H9 (cell line): ENCODE results near the gene GRWD1. TPM values are rescaled to one million over a fixed set of nuclear protein-coding genes. Genes with fewer than 3 reads are reported as not detected.

ENCODE experiments used
- DNase-seq: peaks from one replicate; pipeline ENCODE4 v3.0.0-alpha.2; 2017
- H2AFZ ChIP-seq: one replicate; pipeline ENCODE4 v1.6.1; 2013; ENCODE audit warnings: mild to moderate bottlenecking, low read length, control low read depth, moderate library complexity
- H2AK5ac ChIP-seq: 2 replicates; pipeline ENCODE4 v1.6.1; 2013; ENCODE audit warnings: low read length, control low read depth, mixed read lengths; ENCODE audit not compliant: insufficient read length
- H2BK120ac ChIP-seq: one replicate; pipeline ENCODE4 v1.6.1; 2013; ENCODE audit warnings: low read depth, mild to moderate bottlenecking, low read length, control low read depth, inconsistent platforms; ENCODE audit not compliant: poor library complexity, severe bottlenecking
- H2BK12ac ChIP-seq: 2 replicates; pipeline ENCODE4 v1.6.1; 2013; ENCODE audit warnings: low read length, control low read depth, mixed read lengths, low read depth; ENCODE audit not compliant: insufficient read length
- H2BK15ac ChIP-seq: 2 replicates; pipeline ENCODE4 v1.6.1; 2013; ENCODE audit warnings: low read depth, low read length, control low read depth
- H2BK20ac ChIP-seq: one replicate; pipeline ENCODE4 v1.6.1; 2013; ENCODE audit warnings: low read depth, mild to moderate bottlenecking, low read length, control low read depth, inconsistent platforms; ENCODE audit not compliant: poor library complexity, severe bottlenecking
- H2BK5ac ChIP-seq: 2 replicates; pipeline ENCODE4 v1.6.1; 2013; ENCODE audit warnings: low read length, control low read depth, mixed read lengths; ENCODE audit not compliant: insufficient read length
- H3K14ac ChIP-seq: 2 replicates; pipeline ENCODE4 v1.6.1; 2013; ENCODE audit warnings: low read length, control low read depth; ENCODE audit not compliant: insufficient read depth
- H3K18ac ChIP-seq: 2 replicates; pipeline ENCODE4 v1.6.1; 2013; ENCODE audit warnings: low read depth, mild to moderate bottlenecking, mixed read lengths, low read length, control low read depth; ENCODE audit not compliant: insufficient read length
- H3K23ac ChIP-seq: 2 replicates; pipeline ENCODE4 v1.6.1; 2013; ENCODE audit warnings: low read length, control low read depth, mixed read lengths, low read depth; ENCODE audit not compliant: insufficient read length
- H3K23me2 ChIP-seq: 2 replicates; pipeline ENCODE4 v1.6.1; 2013; ENCODE audit warnings: low read depth, mild to moderate bottlenecking, mixed read lengths, low read length, control low read depth; ENCODE audit not compliant: insufficient read length, poor library complexity, severe bottlenecking
- H3K27ac ChIP-seq: 2 replicates; pipeline ENCODE4 v1.5.1; 2013; ENCODE audit warnings: low read length, control low read depth, mixed read lengths, low read depth; ENCODE audit not compliant: insufficient read length
- H3K27me3 ChIP-seq: 2 replicates; pipeline ENCODE4 v1.6.1; 2013; ENCODE audit warnings: low read length, control low read depth, inconsistent platforms; ENCODE audit not compliant: insufficient read depth
- H3K4ac ChIP-seq: 2 replicates; pipeline ENCODE4 v1.6.1; 2013; ENCODE audit warnings: low read depth, mild to moderate bottlenecking, control low read depth, inconsistent platforms, low read length, moderate library complexity
- H3K4me1 ChIP-seq: 2 replicates; pipeline ENCODE4 v1.6.1; 2013; ENCODE audit warnings: low read length, control low read depth, inconsistent platforms; ENCODE audit not compliant: insufficient read depth
- H3K4me2 ChIP-seq: 2 replicates; pipeline ENCODE4 v1.6.1; 2013; ENCODE audit warnings: low read length, control low read depth, mixed read lengths; ENCODE audit not compliant: insufficient read length, insufficient read depth
- H3K56ac ChIP-seq: 2 replicates; pipeline ENCODE4 v1.6.1; 2013; ENCODE audit warnings: low read depth, mild to moderate bottlenecking, mixed read lengths, low read length, control low read depth; ENCODE audit not compliant: insufficient read length
- H3K79me1 ChIP-seq: 2 replicates; pipeline ENCODE4 v1.6.1; 2013; ENCODE audit warnings: low read depth, mild to moderate bottlenecking, moderate library complexity, low read length, control low read depth, inconsistent platforms; ENCODE audit not compliant: insufficient read depth, poor library complexity, severe bottlenecking
- H3K79me2 ChIP-seq: 2 replicates; pipeline ENCODE4 v1.6.1; 2013; ENCODE audit warnings: low read length, control low read depth, inconsistent platforms; ENCODE audit not compliant: insufficient read depth
- H3K9ac ChIP-seq: 2 replicates; pipeline ENCODE4 v1.6.1; 2013; ENCODE audit warnings: low read length, control low read depth, mixed read lengths; ENCODE audit not compliant: insufficient read length; ENCODE audit errors: extremely low read depth
- H3K9me3 ChIP-seq: one replicate; pipeline ENCODE4 v1.6.1; 2013; ENCODE audit warnings: low read depth, low read length, inconsistent platforms; ENCODE audit not compliant: control insufficient read depth
- H3T11ph ChIP-seq: one replicate; pipeline ENCODE4 v1.6.1; 2013; ENCODE audit warnings: mild to moderate bottlenecking, low read length, control low read depth, inconsistent platforms
- H4K20me1 ChIP-seq: one replicate; pipeline ENCODE4 v1.6.1; 2013; ENCODE audit not compliant: control insufficient read depth, insufficient read length, insufficient read depth
- H4K5ac ChIP-seq: 2 replicates; pipeline ENCODE4 v1.6.1; 2013; ENCODE audit warnings: low read depth, mild to moderate bottlenecking, mixed read lengths, low read length, control low read depth; ENCODE audit not compliant: insufficient read length
- H4K8ac ChIP-seq: replicated peaks from 2 replicates; pipeline ENCODE4 v1.6.1; 2013; ENCODE audit warnings: low read length, control low read depth, mixed read lengths, low read depth; ENCODE audit not compliant: insufficient read length
- H4K91ac ChIP-seq: 2 replicates; pipeline ENCODE4 v1.6.1; 2013; ENCODE audit warnings: low read depth, mild to moderate bottlenecking, moderate library complexity, mixed read lengths, low read length, control low read depth; ENCODE audit not compliant: insufficient read length
- H3K27ac Mint-ChIP-seq, 3 experiments: 2 replicates in 2 of 3; 3 replicates in 1 of 3; pipeline ENCODE4 v1.8.0; 2020 to 2021; ENCODE audit warnings: mixed read lengths in 3 of 3, mild to moderate bottlenecking in 1 of 3, moderate library complexity in 1 of 3
- H3K27me3 Mint-ChIP-seq: 2 replicates; pipeline ENCODE4 v1.8.0; 2021; ENCODE audit warnings: low read depth, mild to moderate bottlenecking, moderate library complexity, mixed read lengths
- H3K36me3 Mint-ChIP-seq, 3 experiments: 2 replicates in 2 of 3; 3 replicates in 1 of 3; pipeline ENCODE4 v1.8.0; 2020 to 2021; ENCODE audit warnings: low read depth in 3 of 3, mixed read lengths in 3 of 3; ENCODE audit not compliant: insufficient read depth in 1 of 3
- H3K4me1 Mint-ChIP-seq, 2 experiments: 2 replicates each; pipeline ENCODE4 v1.8.0; 2020; ENCODE audit warnings: mixed read lengths in 2 of 2
- H3K4me3 Mint-ChIP-seq, 2 experiments: 2 replicates in 1 of 2; 3 replicates in 1 of 2; pipeline ENCODE4 v1.8.0; 2020 to 2021; ENCODE audit warnings: mild to moderate bottlenecking in 2 of 2, mixed read lengths in 2 of 2, moderate library complexity in 1 of 2
- H3K9me3 Mint-ChIP-seq, 2 experiments: 2 replicates in 1 of 2; 3 replicates in 1 of 2; pipeline ENCODE4 v1.8.0; 2020; ENCODE audit warnings: mild to moderate bottlenecking in 2 of 2, mixed read lengths in 2 of 2, moderate library complexity in 1 of 2
- CTCF ChIP-seq: fragments of 200-600 bp; sonication (generic); conservative IDR thresholded peaks from 3 replicates; pipeline ENCODE4 v1.8.0; 2021; ENCODE audit warnings: antibody characterized with exemption, mild to moderate bottlenecking
- WGBS: extraction: QIAGEN DNeasy Blood & Tissue Kit; methylation state at CpG from one replicate; pipeline ENCODE4 v1.1.7; 2013; ENCODE audit warnings: missing lambda C conversion rate, low lambda C conversion rate, mixed read lengths; ENCODE audit not compliant: insufficient read length; ENCODE audit errors: extremely low coverage; 5-methylcytosine and 5-hydroxymethylcytosine counted together
- total RNA-seq: library from RNA; stranded (reverse); gene quantifications from 2 replicates; pipeline ENCODE4 v1.2.1, GENCODE V29; 2021

The GRWD1 gene
- total RNA-seq, 1 experiment from 2014 or later, result 92.0 TPM

- H3K4me2 ChIP-seq, result peak overlapping the region; percentile 85
Observed at GRCh38 chr19:48446579-48446978, 796 bp downstream of the GRWD1 start.

More at GRCh38 chr19:48446579-48446978, 796 bp downstream of the GRWD1 start:
- Mint-ChIP-seq H3K4me1 (peaks cover 13 to 17% of the 10 kb centered on the region in 2 experiments), H3K27ac (peak overlapping the region in 2 of 3 experiments; percentile 90 to 97; a peak in 4 of 7 replicates), H3K27me3 (no peaks in the 10 kb centered on the region), H3K36me3 (peaks cover 32 to 60% (median 46%) of the 10 kb centered on the region in 3 experiments), H3K9me3 (no peaks in the 10 kb centered on the region; a peak in 1 of 5 replicates), H3K4me3 (peak overlapping the region; percentile 89 to 95)
- no peak overlapping the region for H3K56ac ChIP-seq
- no peak overlapping the region for H2AK5ac ChIP-seq
- no peak overlapping the region for H2BK12ac ChIP-seq
- H3K4me1 ChIP-seq, result peaks cover 2% of the 10 kb centered on the region; the same call in 1 of the 2 replicates
- peaks cover 8% of the 10 kb centered on the region for H3K23me2 ChIP-seq
- no peak overlapping the region for H2BK20ac ChIP-seq
- no peaks in the 10 kb centered on the region for H3K9me3 ChIP-seq
- H4K20me1 ChIP-seq, result no peaks in the 10 kb centered on the region
- no peak overlapping the region for H3K23ac ChIP-seq
- H3K79me1 ChIP-seq, result peaks cover 3% of the 10 kb centered on the region
- no CpG with 5 or more reads among the region's 7 CpGs for WGBS
- H3K79me2 ChIP-seq, result 0 out of 2 replicates have a peak, but pooled peaks cover 2% of the 10 kb centered on the region
- no peak for TF ChIP-seq CTCF
- no peak for DNase-seq
- no peak overlapping the region for H4K8ac ChIP-seq
- H2AFZ ChIP-seq, result no peak overlapping the region
- H3K18ac ChIP-seq, result no peak overlapping the region
- no peak overlapping the region for H3K14ac ChIP-seq
- no peak overlapping the region for H2BK5ac ChIP-seq
- no peak overlapping the region for H2BK15ac ChIP-seq
- H3K4ac ChIP-seq, result no peak overlapping the region
- H4K91ac ChIP-seq, result no peak overlapping the region
- H2BK120ac ChIP-seq, result no peak overlapping the region
- H4K5ac ChIP-seq, result no peak overlapping the region
- H3K27ac ChIP-seq, result no peak overlapping the region
- no peak overlapping the region for H3T11ph ChIP-seq
- H3K9ac ChIP-seq, result peak overlapping the region; percentile 87
- H3K27me3 ChIP-seq, result no peaks in the 10 kb centered on the region
